T1000 (cell line): ENCODE measurements around the gene SRP68.

Experiments
- DNase-seq: peaks from one replicate; lab custom pipeline; 2025; ENCODE audit warnings: mixed read lengths; lab: John Stamatoyannopoulos, UW

SRP68 gene

DNA sequence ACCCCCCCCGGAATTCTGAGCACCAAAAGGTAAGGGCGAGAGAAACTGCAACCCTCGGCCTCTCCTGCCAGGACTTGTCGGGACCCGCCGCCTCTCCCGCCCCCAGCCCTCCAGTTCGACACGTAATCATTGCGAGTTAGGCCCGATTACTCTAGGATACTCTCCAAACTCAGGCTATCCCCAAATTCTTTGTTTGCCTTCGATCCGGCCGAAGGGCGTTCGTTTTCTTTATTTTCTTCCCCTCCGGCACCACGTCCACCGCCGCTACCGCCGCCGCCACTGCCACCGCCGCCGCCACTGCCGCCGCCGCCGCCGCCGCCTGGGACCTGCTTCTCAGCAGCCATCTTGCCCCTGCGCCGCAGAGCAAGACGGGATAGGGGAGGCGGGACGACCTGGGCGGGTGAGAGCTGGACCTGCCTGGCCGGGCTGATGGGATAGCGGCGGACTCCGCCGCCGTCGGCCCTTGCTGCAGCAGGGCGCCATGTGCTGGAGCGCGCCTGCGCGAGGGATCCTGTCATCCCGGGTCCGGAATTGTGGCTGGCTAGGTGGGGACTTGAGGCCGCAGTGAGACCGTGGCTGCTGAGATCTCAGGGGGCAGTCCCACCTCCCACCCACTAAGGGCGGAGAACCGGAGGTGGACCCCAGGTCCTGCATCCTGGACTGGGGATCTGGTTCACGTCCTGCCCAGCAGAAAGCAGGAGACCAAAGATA, at the start of gene SRP68:
TSS of gene SRP68 (minus strand) at position 370 of the 711 bp plus-strand sequence. CDS start at position 344, 26 bp downstream.
- DNase-seq: peak; percentile 91

DNA sequence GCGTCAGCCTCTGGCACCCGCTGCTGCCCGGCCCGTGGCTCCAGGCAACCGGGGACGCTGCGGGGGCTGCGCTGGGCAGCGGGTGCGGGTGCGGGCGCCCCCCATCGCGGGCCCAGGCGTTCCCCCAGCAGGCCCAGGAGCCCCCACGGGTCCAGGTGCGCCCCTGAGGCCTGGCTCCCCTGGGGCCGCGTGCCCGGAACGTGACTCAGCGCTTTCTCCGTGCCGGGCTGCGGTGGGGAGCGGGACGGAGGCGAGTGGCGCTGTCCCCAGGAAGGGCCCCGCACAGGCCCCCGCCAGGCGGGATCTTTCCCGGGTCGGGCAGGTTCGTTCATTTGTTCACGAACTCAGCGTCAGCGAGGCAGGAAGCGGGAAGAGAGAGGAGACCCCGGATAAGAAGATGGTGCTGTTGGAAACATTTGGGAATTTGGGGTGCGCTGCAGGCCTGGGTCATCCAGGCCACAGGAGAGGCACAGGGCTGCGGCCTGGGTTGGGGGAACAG, 49.7 kb upstream of the SRP68 start:
- DNase-seq: no peak

DNA sequence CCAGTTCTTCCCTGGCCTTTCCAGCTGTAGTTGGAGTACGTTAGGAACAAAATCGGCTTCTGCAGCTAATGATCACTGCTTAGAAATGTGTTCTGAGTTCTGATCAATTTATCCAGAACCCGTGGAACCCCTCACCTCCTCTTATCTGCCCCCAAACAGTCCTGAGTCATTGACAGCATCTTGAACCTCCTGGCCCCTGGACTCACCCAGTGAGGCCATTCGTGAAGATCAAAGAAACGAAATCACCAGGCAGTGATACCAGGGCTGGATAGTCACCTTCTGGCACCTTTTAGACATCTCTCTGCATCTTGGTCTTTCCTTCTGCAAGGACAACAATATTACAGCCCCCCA, 48.3 kb upstream of the SRP68 start:
- no peak for DNase-seq

DNA sequence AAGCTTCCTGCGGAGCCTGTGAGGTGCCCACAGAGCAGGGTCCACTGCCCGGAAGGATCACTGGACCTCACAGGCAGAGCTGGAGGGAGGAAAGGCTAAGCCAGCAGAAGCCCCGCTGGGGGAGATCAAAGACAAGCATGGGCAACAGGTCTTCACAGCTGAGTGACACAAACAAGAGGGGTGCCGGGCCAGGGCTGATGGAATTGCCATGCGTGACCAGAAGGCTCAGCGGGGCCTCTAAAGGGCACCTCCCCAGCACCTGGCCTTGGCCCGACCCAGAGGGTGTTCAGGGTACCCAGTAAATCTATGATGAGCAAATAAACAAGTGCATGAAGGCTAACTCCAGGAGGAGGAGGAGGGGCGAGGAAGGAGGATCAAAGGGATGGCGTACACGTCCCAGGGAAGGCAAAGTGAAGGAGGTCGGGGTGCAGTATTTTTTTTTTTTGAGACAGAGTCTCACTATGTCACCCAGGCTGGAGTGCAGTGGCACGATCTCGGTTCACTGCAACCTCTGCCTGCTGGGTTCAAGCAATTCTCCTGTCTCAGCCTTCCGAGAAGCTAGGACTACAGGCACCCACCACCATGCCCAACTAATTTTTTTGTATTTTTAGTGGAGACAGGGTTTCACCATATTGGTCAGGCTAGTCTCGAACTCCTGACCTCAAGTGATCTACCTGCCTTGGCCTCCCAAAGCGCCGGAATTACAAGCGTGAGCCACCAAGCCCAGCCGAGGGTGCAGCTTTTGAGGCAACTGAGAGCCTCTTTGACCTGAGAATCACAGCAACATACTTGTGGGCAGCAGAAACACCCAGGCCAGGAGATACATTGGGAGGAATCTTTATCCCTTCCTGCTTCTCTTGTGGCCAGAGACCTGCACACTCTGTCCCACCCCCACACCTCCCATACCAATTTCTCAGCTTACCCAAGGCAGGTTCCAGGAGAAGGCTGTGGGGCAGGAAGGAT, 47.4 kb upstream of the SRP68 start:
- no peak for DNase-seq

DNA sequence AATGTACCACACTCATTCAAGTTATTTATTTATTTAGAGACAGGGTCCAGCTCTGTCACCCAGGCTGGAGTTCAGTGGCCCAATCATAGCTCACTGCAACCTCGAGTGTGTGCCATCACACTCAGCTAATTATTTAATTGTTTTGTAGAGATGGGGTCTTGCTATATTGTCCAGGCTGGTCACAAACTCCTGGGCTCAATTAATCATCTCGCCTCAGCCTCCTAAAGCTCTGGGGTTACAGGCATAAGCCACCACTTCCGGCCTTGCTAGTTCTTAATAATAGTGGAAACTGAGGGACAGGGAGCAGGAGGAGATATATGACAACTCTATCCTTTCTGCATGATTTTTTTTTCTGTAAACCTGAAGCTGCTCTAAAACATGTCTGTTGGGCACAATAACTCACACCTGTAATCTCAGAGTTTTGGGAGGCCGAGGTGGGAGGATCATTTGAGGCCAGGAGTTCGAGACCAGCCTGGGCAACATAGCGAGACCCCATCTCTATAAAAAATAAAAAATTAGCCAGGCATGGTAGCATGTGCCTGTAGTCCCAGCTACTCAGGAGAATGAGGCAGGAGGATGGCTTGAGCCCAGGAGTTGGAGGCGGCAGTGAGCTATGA, 42.9 kb upstream of the SRP68 start:
- no peak for DNase-seq

DNA sequence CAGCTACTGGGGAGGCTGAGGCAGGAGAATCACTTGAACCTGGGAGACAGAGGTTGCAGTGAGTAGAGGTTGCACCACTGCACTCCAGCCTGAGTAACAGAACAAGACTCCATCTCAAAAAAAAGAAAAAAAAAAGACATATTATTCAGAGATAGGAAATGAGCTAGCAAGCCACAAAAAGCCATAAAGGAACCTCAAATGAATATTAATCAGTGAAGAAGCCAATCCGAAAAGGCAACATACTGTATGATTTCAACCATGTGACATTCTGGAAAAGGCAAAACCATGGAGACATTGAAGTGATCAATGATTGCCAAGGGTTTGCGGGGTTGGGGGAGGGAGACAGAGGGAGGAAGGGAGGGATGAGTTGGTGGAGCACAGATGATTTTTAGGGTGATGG, 39.6 kb upstream of the SRP68 start:
- DNase-seq: no peak

DNA sequence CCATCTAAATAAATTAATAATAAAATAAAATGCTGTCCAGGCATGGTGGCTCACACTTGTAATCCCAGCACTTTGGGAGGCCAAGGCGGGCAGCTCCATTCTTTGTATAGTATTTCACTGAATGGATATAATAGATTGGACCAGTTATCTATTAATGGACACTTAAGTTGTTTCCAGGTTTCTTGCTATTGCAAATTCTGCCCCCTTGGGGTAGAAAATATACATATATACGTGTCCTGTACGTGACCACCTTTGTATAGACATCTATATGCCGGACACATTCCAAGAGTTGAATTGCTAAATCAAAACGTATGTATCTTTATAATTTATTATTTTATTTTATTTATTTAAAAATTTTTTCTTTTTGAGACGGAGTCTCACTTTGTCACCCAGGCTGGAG, 35.2 kb upstream of the SRP68 start:
- no peak for DNase-seq

DNA sequence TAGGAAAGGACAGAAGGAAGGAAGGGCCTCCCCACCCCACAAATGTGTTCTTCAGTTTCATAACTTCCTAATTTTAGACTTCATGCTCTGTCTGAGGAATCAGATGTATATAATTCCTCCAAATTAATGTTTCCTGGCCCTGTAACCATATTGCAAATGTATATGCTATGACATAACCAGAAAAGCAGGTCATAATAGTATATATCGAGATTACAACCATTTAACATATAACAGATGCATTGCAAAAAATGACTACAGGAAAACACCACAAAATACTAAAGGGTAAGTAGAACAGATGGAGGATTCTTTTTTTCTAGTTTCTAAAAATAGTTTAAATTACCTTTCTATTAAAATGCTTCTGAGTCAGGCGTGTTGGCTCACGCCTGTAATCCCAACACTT, 34.4 kb upstream of the SRP68 start:
- DNase-seq: no peak

DNA sequence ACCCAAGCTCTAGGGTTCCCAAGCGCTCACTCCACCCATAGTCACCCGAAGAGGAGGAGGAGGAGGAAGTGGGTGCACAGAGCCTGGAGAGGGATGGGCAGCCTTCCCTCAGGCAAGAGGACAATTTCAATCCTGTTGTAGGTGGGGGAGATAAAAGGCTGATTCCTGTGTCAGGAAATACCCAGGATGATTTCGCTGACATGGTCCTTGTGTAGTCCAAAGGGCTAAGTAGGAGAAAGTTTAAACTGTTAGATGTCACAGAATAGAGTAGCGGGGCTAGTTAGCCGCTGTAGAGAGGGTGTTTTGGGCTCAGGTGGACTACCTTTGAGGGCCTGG, 32.5 kb upstream of the SRP68 start:
- no peak for DNase-seq

DNA sequence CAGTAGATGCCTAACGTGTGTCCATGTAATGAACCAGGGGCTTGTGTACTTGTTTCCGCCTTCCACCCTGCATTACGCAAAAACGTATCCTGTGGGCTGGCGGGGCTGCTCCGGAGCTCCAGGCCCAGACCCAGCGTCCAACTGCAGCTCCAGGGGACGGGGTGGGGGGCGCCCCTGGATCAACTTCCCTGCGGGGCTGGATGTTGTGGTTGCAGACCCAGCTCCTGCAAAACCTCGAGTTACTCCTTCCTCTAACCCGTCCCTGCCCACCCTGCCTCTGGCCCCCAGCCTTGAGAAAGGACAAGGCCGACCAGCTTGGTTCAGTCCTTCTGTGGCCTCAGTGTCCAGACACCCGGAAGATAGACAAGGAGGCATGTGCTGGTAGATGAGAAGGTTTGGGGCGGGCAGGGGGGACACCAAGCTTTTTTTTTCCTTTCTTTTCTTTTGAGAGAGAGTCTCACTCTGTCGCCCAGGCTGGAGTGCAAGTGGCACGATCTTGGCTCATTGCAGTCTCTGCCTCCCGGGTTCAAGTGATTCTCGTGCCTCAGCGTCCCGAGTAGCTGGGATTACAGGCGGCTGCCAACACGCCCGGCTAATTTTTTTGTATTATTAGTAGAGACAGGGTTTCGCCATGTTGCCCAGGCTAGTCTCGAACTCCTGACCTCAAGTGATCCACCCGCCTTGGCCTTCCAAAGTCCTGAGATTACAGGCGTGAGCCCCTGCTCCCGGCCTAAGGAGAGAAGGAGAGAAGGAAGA, 32.0 kb upstream of the SRP68 start:
- DNase-seq: no peak

DNA sequence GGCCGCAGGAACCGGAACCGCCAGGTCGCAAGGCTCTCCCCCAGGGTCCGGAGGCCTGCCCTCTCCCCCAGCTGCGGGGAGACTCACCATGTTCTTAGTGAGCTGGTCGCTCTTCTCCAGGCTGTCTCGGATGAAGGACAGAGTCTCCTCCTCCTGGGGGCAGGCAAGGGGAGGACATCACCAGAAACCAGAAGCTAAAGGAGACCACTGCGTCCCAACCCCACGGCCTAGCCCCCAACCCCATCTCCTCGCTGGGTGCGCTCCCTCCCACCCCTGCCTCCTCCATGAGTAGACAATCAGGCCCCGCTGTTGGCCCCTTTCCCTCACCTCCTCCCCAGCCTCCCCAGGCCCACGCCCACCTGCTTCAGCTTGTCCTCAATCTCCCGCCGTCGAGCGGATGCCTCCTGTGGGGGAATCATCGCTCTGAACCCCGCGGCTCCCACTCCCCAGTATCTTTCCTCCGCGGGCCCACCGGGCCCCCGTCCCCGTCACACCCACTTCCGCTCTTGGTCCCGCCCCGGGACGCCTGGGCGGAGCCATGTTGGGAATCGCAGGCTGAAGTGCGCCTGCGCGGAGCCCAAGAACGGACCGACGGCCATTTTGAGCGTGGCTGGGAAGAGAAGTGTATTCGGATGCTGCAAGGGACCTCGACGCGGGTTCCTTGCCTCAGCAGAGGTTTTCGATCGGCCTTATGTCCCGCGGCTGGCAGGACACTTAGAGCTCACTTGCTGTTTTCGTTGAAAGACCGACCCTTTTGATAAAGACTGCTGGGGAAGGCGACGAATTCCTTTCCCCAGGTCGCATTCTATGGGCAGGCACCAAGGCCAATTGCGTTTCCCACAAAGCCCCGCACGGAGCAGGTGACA, 31.2 kb upstream of the SRP68 start, which contains the start of gene EXOC7:
TSS of gene EXOC7 (minus strand) at position 514 of the 866 bp plus-strand sequence. CDS start at position 419, 95 bp downstream.
- peak; percentile 90 for DNase-seq

DNA sequence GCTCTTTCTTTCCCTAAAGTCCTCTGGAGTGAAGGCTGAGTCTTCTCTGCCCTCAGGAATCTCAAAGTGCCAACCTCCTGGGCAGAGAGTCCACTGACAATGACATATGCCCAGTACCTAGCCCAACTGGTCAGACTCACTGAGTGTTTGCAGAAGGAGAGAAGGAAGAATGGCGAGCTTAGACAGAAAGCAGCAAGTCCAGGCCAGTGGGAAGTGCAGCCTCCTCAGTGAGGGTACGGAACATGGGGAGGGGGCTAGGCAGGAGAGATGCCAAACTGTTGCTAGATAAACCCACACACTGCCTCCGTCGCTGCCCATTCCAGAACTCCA, 30.6 kb upstream of the SRP68 start:
- DNase-seq: no peak

DNA sequence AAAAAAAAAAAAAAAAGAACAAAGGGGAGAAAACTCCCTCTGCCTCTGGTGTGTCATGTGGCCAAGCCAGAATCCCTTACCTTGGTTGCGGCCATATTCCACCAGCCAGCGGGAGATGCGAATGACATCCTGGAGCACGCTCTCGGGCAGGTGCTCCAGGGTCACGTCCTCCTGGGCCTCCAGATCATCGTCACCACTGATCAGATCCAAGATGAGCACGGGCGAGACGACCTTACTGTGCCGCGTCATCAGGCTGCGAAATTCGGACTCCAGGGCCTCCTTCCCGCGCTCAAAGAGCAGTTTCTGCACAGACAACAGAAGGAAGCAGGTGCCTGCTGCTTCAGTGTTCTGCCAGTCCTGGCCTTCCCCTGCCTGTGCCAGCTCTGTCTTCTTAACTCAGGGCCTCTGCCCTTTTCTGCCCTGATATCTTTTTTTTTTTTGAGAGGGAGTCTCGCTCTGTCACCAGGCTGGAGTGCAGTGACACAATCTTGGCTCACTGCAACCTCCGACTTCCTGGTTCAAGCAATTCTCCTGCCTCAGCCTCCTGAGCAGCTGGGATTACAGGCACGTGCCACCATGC, 25.5 kb upstream of the SRP68 start:
- DNase-seq: no peak

DNA sequence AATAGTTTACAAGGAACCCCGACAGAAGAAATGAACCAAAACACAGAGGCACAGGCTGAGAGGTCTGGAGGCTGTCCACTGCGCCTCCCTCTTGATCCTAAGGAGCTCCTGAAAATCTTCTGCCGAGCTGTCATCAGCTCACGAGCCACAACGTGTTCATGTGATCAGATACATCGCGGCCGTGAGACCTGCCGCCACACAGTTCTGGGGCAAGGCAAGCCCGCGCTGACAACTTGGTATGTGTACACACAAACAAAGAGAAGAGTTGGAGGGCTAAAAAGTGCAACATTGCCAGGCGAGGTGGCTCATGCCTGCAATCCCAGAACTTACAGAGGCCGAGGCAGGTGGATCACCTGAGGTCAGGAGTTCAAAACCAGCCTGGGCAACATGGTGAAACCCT, 23.6 kb upstream of the SRP68 start:
- DNase-seq: no peak

DNA sequence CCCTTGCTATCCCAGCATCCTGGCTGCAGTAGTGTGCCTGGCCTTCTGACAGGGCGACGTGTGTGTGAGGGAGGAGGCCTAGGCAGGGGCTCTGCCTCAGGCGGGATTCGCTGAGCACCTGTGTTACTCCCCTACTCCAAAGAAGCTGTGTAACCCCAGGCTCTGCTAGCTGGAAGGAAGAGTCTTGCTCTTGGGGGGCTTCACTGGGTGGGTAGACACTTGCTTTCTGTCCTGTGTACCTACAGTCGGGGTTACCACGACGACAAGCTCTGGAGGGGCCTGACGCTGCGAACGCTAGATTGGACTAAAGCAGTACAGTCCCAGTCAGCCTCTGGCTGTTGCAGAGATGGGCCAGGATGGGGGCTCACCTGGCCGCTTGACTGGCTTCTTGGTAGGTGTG, 21.7 kb upstream of the SRP68 start:
- DNase-seq: no peak

DNA sequence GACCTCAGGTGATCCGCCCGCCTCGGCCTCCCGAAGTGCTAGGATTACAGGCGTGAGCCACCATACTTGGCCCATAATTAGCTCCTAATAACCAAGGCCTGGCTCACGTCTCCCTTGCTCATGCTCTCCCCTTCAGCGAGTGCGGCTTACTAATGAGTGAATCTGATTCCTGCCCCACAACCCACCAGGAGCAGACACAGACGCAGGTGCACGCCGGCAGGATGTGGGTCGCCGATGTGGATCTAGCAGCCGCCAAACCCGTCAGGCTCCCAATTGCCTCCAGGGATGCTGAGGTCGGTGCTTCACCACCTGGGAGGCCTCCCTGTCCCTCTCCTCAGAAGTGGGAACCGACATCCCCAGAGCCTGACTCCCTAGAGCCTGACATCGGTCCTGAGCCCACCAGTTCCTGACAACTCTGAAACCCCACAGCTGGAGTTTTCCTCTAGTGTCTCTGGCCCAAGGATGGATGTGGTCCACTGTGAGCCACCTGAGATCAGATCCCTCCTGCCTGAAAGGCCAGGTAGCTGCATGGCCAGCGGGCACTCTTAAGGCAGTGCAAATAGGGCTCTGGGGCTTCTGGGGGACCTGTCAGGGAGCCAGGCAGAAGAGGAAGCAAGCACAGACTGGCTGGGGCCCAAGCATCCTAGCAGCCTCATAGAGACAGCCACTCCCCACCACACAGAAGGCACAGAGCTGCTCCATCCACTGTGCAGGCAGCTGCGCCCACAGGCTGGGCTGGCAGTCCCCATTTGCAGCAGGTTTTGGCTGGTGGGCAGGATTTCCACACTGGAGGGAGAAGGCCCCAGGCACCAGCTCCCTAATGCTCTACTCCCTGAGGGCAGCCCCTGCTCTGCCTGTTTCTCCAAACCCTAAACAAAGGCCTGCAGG, 20.5 kb upstream of the SRP68 start:
- DNase-seq: no peak

DNA sequence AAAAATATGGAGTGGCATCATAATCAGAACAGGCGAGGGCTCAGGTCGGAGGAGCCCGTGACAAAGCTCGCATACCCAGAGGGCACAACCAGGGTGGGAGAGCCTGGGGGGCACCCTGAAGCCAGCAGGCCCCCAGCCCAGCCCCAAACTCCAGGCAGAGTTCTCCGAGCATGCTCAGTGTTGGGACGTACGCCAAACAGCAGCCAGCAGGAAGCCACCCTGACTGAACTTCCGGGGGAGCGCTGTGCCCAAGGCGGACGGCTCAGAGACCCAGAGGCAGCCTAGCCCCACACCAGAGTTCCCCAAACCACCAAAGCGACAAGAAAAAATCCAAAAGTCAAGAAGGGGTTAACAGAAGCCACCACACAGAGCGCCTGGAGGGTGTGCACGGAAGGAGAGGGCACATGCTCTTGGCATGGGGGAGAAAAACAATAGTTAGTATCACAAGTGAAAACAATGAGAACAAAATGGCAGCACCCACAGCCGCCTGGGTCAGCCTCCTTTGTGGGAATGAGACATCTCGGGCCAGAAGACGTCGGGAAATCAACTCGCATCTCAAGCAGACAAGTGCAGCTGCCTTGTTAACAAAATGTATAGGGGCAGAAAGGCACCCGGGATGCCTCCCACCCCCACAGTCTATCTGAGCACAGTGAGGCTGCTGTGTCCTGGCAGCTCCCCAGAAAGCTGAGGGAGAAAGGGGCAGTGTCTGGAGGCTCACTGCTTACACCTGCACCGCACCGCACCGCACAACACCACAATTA, 19.4 kb upstream of the SRP68 start:
- DNase-seq: no peak

DNA sequence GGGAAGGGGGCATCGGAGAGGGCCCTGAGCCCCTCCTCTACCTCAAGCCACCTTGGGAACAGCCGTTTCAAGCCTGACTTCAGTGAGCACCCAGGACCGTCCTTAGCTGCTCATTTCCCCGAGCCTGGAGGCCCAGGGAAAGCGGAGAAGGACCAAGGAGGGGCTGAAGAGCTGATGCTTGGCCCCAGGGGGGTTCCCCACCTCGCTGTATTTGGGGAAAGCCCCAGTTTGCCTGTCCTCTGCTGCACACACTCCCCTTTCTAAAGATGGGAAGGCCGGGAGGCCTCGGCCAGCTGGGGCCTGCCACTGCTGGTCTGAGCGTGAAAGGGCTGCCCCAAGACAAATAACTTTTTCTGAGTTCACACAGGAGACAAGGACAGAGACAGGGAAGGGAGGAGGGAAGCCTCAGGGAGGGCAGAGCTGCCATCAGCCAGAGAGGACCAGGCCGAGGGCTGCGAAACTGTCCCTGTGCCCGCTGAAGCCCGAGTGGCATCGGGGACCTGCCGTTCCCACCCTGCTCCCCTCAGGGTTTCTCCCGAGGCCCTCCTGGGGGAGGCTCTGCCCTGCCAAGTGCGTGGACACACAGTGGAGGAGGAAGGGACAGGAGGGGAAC, 18.3 kb upstream of the SRP68 start:
- DNase-seq: no peak
